Thoracic aorta (tissue), 2 donors: ENCODE results near the gene SPON1. TPM values are rescaled to one million over a fixed set of nuclear protein-coding genes. Genes with fewer than 3 reads are reported as not detected.
A peak's percentile ranks its signal among the peaks of the same experiment; 100 is the strongest.
"Not testable (repeated sequence)": the region's sequence is repeated elsewhere in the genome, so short reads cannot be mapped to it uniquely, and the experiment has no call there.

Experiments
- ATAC-seq: fragments of 150-250 bp; one replicate; pipeline ENCODE4 v1.8.0; 2017; ENCODE audit warnings: low read depth; ENCODE audit not compliant: insufficient number of reproducible peaks, low FRiP score
- DNase-seq: peaks from one replicate; pipeline ENCODE4 v3.0.0-alpha.2; 2020; ENCODE audit warnings: low spot score
- H3K27ac ChIP-seq, 2 donors: fragments of 200-600 bp; sonication (generic); 1 replicate in 1 of 2; 2 replicates in 1 of 2; pipeline ENCODE4 v1.5.1; 2016; ENCODE audit warnings: mild to moderate bottlenecking in 2 of 2, moderate library complexity in 2 of 2
- H3K27me3 ChIP-seq: fragments of 200-600 bp; sonication (generic); replicated peaks from 2 replicates; pipeline ENCODE4 v1.6.0; 2016; ENCODE audit warnings: mild to moderate bottlenecking; ENCODE audit not compliant: insufficient read depth
- H3K36me3 ChIP-seq: fragments of 200-600 bp; sonication (generic); one replicate; pipeline ENCODE4 v1.5.1; 2016
- H3K4me1 ChIP-seq, 2 donors: fragments of 200-600 bp; sonication (generic); 1 replicate in 1 of 2; 2 replicates in 1 of 2; pipeline versions ENCODE4 v1.5.1 to v1.6.0; 2016; ENCODE audit warnings: low read depth in 2 of 2, mild to moderate bottlenecking in 1 of 2; ENCODE audit not compliant: control insufficient read depth in 1 of 2
- H3K4me3 ChIP-seq: fragments of 200-600 bp; sonication (generic); 2 replicates; pipeline ENCODE4 v1.5.1; 2016; ENCODE audit warnings: mild to moderate bottlenecking
- H3K9me3 ChIP-seq: fragments of 200-600 bp; sonication (generic); 2 replicates; pipeline ENCODE4 v1.5.1; 2016
- total RNA-seq, 2 donors: library from RNA; depleted of rRNA; stranded (reverse); fragments of >200 nt; gene quantifications; one replicate each; pipeline versions ENCODE4 v1.1.0 to v1.2.3, GENCODE V29; 2016
- TF ChIP-seq, protein P1 (sequence below): fragments of 200-600 bp; sonication (generic); IDR thresholded peaks from one replicate; pipeline ENCODE4 v1.5.1; 2019; ENCODE audit warnings: antibody characterized with exemption

SPON1 gene
- total RNA-seq, 2 donors from 2014 or later: 20.6 to 48.5 TPM

DNA sequence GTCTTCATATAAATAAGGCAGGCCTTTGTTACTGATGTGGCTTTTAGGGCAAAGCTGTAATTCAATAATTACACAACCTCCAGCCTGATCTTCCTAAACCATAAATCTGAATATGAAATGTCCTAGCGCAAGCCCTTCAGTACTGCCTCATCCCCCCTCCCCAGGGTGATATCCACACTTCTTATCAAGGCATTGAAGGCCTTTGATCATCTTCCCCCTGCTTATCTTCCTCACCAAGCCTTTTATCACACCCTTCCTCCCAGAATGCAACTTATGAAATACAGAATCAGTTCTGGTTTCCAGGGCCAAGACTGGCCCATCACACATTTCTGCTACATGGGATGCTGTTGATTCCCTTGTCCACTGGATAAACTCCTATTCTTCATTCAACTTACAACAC lies 12.1 kb downstream of the SPON1 start:
- DNase-seq: no peak
- ATAC-seq: no peak
- Histone ChIP-seq H3K27me3 (no peaks in the 10 kb centered on the region), H3K4me3 (no peak overlapping the region), H3K36me3 (no peaks in the 10 kb centered on the region), H3K4me1 (peaks cover 8 to 40% of the 10 kb centered on the region in 2 donors), H3K27ac (no peak overlapping the region), H3K9me3 (no peaks in the 10 kb centered on the region)
- TF ChIP-seq, protein P1, sequence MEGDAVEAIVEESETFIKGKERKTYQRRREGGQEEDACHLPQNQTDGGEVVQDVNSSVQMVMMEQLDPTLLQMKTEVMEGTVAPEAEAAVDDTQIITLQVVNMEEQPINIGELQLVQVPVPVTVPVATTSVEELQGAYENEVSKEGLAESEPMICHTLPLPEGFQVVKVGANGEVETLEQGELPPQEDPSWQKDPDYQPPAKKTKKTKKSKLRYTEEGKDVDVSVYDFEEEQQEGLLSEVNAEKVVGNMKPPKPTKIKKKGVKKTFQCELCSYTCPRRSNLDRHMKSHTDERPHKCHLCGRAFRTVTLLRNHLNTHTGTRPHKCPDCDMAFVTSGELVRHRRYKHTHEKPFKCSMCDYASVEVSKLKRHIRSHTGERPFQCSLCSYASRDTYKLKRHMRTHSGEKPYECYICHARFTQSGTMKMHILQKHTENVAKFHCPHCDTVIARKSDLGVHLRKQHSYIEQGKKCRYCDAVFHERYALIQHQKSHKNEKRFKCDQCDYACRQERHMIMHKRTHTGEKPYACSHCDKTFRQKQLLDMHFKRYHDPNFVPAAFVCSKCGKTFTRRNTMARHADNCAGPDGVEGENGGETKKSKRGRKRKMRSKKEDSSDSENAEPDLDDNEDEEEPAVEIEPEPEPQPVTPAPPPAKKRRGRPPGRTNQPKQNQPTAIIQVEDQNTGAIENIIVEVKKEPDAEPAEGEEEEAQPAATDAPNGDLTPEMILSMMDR: no peak

DNA sequence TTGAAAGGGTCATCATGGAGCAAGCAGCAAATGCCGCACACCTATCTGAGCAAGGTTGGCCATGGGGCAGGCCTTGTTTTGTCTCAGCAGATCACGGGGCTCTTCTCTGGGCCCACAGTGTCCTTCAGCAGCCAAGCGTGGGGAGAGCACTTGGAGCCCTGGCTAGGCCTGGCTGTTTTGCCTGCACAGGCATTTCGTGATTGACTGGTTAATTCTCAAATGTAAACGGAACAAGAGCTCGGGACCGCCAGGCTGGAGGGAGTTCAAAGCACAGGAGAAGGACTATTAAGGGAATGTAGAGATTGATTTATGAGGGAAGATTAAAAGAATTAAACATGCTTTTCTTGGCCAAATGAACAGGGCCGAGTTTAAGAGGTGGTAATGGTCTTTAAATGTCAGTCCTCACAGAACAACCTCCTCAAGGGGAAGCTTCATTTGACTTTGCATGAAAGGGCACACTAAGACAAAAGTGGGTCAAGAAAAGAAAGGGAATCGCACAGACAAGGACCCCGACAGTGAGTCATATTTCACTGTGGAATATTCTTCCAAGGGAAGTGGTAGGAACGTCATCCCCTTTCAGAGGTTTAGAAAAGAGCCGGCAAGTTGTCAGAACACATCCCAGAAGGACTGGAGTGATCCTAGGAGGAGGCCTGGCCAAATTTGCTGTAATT lies 20.7 kb downstream of the SPON1 start:
- Histone ChIP-seq H3K36me3 (no peaks in the 10 kb centered on the region), H3K4me1 (peaks cover 5 to 32% of the 10 kb centered on the region in 2 donors), H3K27me3 (no peaks in the 10 kb centered on the region), H3K27ac (peak overlapping the region; percentile 30 to 67), H3K4me3 (no peak overlapping the region), H3K9me3 (no peaks in the 10 kb centered on the region)
- ATAC-seq: peak; percentile 53
- TF ChIP-seq, protein P1: no peak
- DNase-seq: no peak

DNA sequence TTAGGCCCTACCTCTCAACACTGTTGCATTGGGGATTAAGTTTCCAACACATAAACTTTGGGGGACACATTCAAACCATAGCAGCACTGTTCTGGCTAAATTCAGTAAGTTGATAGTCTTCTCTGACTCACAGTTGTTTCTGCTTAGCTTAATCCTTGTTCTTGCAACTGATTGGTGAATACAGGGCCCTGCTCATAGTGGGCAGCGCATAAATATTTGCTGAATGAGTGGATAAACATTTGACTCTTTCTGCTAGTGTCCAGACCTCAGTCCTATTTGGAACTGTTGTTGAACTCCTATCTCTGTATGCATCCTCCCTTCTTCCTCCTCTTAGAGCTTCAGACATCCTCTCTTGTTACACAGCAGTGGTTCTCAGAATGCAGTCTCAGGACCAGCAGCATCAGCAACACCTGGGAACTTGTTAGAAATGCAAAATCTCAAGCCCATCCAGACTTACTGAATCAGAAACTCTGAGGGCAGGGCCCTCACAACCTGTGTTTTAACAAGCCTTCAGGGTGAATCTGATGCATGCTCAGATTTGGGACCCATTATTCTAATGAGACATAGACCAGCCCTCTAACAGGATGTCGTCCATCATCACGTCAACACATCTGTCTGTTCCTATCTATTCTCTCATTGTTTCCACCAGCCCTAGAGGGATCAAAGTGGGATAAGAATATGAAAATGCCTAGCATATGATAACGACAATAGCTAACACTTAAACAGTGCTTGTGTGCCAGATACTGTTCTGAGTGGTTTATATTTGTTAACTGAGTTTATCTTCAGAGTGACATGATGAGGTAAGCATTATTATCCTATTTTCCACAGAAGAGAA lies 22.3 kb downstream of the SPON1 start:
- ATAC-seq (peak; percentile 49), DNase-seq (no peak)
- Histone ChIP-seq H3K27me3 (no peaks in the 10 kb centered on the region), H3K9me3 (no peaks in the 10 kb centered on the region), H3K4me3 (no peak overlapping the region), H3K36me3 (no peaks in the 10 kb centered on the region), H3K4me1 (peaks cover 5 to 32% of the 10 kb centered on the region in 2 donors), H3K27ac (peak overlapping the region; percentile 30 to 67)
- TF ChIP-seq, protein P1: no peak

DNA sequence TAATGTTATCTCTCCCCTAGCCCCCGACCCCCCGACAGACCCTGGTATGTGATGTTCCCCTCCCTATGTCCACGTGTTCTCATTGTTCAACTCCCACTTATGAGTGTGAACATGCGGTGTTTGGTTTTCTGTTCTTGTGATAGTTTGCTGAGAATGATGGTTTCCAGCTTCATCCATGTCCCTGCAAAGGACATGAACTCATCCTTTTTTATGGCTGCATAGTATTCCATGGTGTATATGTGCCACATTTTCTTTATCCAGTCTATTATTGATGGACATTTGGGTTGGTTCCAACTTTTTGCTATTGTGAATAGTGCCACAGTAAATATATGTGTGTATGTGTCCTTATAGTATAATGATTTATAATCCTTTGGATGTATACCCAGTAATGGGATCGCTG lies 24.2 kb downstream of the SPON1 start:
- not testable (repeated sequence) for H3K4me3 ChIP-seq, ATAC-seq, DNase-seq, H3K36me3 ChIP-seq, H3K27me3 ChIP-seq, H3K9me3 ChIP-seq, H3K27ac ChIP-seq
- peaks cover 5 to 32% of the 10 kb centered on the region in 2 donors for H3K4me1 ChIP-seq

DNA sequence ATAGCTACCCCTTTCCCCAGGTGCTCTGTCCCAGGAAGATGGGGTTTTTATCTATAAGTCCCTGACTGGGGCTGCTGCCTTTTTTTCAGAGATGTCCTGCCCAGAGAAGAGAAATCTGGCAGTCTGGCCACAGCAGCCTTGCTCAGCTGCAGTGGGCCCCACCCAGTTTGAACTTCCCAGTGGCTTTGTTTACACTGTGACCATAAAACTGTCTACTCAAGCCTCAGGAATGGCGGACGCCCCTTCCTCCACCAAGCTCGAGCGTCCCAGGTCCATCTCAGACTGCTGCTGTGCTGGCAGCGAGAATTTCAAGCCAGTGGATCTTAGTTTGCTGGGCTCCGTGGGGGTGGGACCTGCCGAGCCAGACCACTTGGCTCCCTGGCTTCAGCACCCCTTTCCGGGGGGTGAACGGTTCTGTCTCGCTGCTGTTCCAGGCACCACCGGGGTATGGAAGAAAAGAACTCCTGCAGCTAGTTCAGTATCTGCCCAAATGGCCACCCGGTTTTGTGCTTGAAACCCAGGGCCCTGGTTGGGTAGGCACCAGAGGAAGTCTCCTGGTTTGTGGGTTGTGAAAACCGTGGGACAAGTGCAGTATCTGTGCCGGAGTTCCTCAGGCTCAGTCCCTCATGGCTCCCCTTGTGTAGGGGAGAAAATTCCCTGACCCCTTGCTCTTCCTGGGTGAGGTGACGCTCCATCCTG lies 29.8 kb downstream of the SPON1 start:
- H3K36me3 ChIP-seq, H3K27me3 ChIP-seq, DNase-seq, ATAC-seq, H3K4me3 ChIP-seq, H3K9me3 ChIP-seq, H3K27ac ChIP-seq: not testable (repeated sequence)
- H3K4me1 ChIP-seq: peaks cover 2 to 10% of the 10 kb centered on the region in 2 donors
